GM21619 (cell line): ENCODE data around the gene CDYL.

Experiments
- ATAC-seq: cut with Tn5 transposase; IDR thresholded peaks from one replicate; pipeline ENCODE4 v1.9.1; 2021; ENCODE audit not compliant: unreplicated experiment

The CDYL gene

DNA sequence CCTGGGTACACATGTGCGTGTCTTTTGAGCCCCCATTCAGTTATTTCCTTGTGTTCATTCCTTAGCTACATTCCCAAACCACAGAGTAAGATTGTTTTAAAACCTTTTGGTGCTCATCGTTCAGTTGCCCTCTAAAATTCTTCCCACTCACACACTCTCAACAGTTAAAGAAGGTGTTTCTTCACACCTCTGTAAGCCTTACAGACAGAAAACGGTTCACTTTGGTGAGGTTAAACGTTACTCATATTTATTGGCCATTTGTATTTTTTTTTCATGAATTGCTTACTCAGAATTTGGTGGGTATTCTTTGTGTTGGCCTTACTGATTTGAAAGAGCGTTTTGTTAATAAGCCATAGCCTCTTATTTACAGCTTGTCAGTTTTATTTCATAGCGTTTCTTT is 97.7 kb downstream of the CDYL start:
- ATAC-seq, result no peak

DNA sequence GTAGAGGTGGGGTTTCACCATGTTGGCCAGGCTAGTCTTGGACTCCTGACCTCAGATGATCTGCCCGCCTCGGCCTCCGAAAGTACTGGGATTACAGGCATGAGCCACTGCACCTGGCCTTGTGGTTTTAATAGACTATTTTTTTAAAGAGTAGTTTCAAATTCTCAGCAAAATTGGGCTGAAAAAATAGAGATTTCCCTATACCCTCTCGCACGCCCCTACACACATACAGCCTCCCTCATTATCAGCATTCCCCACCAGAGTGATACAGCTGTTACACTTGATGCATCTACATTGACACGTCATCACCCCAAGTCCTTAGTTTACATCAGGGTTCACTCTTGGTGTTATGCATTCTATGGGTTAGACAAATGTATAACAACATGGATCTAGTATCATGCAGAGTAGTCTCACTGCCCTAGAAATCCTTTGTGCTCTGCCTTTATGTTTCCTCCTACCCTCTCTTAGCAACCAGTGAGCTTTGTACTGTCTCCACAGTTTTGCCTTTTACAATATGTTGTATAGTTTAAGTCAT is 103.6 kb downstream of the CDYL start:
- no peak for ATAC-seq

GRCh38 chr6:4880363-4880762 is 104.2 kb downstream of the CDYL start:
- no peak for ATAC-seq

- no peak for ATAC-seq
Measured at GRCh38 chr6:4883298-4883697, 107.1 kb downstream of the CDYL start.

- no peak for ATAC-seq
Measured at GRCh38 chr6:4884646-4885340, 108.6 kb downstream of the CDYL start.

GRCh38 chr6:4885341-4885933 is 109.2 kb downstream of the CDYL start:
- ATAC-seq, result no peak

GRCh38 chr6:4888841-4889240 is 112.6 kb downstream of the CDYL start:
- ATAC-seq, result no peak

GRCh38 chr6:4889701-4890100 is 113.5 kb downstream of the CDYL start:
- ATAC-seq, result no peak

DNA sequence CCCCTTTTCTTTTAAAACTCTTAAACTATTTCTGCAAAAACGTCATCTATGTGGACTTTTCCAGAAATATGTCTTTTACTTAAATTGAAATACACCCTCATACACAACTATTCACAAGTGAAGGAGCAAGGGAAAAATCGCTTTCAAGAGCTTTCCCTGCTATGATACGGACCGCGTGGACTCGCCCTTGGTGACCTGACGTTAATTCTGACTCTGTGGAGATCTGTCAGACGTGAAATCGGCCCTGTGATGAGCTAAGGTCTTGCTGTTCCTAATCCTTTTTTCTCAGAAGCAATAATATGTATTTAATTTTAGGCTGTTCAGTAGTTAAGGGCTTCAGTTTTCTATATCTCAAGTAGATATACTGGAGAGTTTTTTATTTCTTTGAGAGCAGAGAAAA is 114.0 kb downstream of the CDYL start:
- no peak for ATAC-seq

- no peak for ATAC-seq
Measured at GRCh38 chr6:4890627-4891026, 114.4 kb downstream of the CDYL start.

- no peak for ATAC-seq
Measured at GRCh38 chr6:4891141-4891540, 114.9 kb downstream of the CDYL start.

DNA sequence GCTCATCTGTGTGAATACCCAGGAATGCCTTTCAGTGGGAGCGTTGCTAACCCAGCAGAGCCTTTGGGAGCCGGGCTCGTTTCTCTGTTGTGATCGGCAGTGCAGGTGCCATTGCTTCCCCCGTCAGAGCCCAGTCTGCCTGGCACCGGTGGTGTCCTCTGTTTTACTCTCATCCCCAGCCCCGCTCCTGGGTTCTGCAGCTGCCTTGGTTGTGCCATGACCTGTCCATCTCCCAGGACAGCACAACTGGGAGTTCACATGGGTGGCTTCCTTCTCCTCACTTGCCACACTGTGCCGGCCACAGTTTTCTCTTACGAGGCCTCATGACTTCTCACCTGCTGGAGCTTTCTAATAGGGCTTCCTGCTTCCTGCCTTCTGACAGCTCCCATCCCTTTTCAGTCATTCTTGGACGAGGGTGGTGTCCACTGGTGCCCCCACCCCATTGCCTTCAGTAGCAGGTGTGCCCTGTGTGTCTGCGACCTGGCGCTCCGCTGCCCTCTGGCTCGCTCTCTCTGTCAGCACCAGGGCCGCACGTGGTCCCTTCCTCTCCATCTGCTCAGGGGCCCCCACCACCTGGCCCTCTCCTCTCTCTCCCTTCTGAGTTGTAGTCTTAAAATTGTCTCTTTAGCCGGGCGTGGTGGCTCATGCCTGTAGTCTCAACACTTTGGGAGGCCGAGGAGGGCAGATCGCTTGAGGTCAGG is 116.7 kb downstream of the CDYL start:
- ATAC-seq, result no peak

GRCh38 chr6:4894049-4894448 is 117.8 kb downstream of the CDYL start:
- ATAC-seq, result no peak

DNA sequence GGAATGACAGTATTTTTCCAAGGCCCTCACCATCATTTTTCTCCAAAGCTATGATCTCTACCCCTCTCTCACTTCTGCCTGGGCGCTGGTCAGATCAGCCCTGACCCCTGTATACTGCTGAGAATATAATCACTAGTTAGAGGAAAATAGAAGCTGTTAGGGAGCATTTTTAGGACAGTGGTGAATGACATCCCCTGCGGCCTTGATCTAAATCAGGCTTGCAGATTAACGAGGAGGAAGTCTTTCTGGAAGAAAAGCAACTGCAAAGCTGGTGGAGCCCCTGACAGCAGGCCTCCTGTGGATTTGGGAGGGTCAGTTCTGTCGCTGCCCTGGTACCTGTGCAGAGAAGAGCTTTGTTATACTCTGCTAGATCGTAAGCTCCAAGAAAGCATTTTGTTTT is 119.8 kb downstream of the CDYL start:
- no peak for ATAC-seq

- no peak for ATAC-seq
Measured at GRCh38 chr6:4896401-4896800, 120.2 kb downstream of the CDYL start.

DNA sequence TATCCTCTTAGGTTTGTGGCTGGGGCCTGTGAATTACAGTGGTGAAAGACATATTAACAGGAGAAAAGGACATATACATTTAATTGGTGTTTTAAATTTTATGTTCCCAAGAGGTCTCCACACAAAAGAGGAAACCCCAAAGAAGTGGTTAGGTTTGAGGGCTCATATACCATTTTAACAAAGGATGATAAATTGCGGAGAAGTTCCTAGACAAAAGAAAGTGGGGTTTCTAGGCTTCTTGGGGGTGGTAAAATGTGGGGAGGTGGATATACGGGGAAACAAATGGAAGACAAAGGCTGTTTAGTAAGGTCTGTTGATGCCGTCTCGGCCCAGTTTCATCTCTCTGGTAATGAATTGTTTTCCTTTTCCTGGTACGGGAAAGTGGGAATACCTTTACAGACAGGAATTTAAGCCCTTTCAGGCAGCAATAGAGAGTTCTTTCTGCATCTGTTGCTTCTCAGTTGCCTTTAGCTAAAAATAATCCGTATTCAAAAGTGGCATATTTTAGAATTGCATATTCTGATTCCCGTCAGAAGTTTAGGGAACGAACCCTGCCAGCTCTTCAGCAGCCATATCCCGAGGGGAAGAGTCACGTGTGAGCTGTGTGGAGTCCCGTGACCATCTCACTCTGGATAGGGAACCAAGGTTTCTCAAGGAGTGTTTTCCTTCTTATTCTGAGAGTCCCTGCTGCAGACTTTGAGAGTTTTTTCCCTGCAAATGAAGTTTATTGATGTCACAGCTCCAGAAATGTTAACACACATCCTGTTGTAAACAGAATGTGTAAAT is 123.2 kb downstream of the CDYL start:
- ATAC-seq, result no peak

- ATAC-seq, result peak; percentile 67
Measured at GRCh38 chr6:4901386-4902061, 125.3 kb downstream of the CDYL start.

DNA sequence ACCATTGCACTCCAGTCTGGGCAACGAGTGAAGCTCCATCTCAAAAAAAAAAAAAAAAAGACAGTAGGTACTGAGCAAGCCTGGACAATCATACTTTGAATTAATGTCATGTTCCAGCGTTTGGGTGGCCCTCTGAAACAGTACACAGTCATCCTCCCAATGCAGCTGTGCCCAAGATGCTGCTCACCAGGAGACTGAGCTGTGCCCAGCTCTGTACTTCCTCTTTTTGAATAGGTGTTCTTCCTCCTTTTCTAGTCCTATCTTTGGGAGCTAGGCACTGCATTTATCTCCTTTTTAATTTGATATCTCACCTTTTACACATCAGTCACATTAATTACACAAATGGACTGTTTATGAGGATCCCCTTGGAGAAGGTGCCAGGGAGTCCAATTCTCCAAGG is 126.2 kb downstream of the CDYL start:
- no peak for ATAC-seq

DNA sequence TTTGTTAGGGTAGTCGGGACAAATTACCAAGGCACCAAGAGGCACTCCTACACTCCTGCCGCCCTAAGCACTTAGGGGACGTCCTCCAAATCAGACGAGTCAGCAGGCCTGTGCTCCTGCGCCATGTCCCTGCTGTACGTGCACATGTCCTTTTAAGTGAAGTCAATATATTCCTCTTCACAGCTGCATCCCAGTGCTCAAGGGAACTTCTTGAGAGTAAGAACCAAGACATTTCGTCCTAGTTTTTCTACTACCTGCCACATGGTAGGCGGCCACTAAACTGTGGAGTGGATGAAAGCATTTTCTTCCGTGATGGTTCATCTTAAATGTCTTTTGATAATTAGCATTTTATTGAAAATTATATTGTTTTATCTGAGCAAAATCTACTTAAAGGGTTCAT is 126.9 kb downstream of the CDYL start:
- no peak for ATAC-seq

GRCh38 chr6:4903751-4904370 is 127.7 kb downstream of the CDYL start:
- ATAC-seq, result no peak
